HFFc6 (cell line): Measurements from ENCODE around the gene SLIT2. TPM values are rescaled to one million over a fixed set of nuclear protein-coding genes. Genes with fewer than 3 reads are reported as not detected.

Experiments used
- DNase-seq: peaks from one replicate; pipeline ENCODE4 v3.0.0-alpha.2; 2018
- H3K27ac Mint-ChIP-seq: 2 replicates; pipeline ENCODE4 v1.8.0; 2020; ENCODE audit warnings: mild to moderate bottlenecking, mixed read lengths
- H3K27me3 Mint-ChIP-seq: 2 replicates; pipeline ENCODE4 v1.8.0; 2021; ENCODE audit warnings: mild to moderate bottlenecking, moderate library complexity, mixed read lengths; ENCODE audit not compliant: insufficient read depth
- H3K36me3 Mint-ChIP-seq: 2 replicates; pipeline ENCODE4 v1.8.0; 2021; ENCODE audit warnings: low read depth, mixed read lengths
- H3K4me1 Mint-ChIP-seq: 2 replicates; pipeline ENCODE4 v1.8.0; 2020; ENCODE audit warnings: low read depth, mixed read lengths
- H3K4me3 Mint-ChIP-seq: 2 replicates; pipeline ENCODE4 v1.8.0; 2020; ENCODE audit warnings: mild to moderate bottlenecking, moderate library complexity, mixed read lengths
- H3K9me3 Mint-ChIP-seq: 2 replicates; pipeline ENCODE4 v1.8.0; 2020; ENCODE audit warnings: mild to moderate bottlenecking, mixed read lengths
- long read RNA-seq: library from polyadenylated mRNA; unstranded; transcript quantifications from one replicate; pipeline ENCODE4 v2.0.0, GENCODE V29; 2019
- total RNA-seq, 6 experiments: library from RNA; stranded (reverse); fragmentation: NEBNext Ultra II Directional; extraction: Animal tissue kit (Norgen Biotek cat#: 25700); gene quantifications; 2 replicates in 1 of 6; 3 replicates in 5 of 6; pipeline ENCODE4 v1.2.3, GENCODE V29; 2021
- TF ChIP-seq, protein P1 (sequence below): fragments of 200-600 bp; sonication (generic); IDR thresholded peaks from 2 replicates; pipeline ENCODE4 v1.5.0; 2021; ENCODE audit warnings: antibody characterized with exemption, mild to moderate bottlenecking

Gene SLIT2, protein sequence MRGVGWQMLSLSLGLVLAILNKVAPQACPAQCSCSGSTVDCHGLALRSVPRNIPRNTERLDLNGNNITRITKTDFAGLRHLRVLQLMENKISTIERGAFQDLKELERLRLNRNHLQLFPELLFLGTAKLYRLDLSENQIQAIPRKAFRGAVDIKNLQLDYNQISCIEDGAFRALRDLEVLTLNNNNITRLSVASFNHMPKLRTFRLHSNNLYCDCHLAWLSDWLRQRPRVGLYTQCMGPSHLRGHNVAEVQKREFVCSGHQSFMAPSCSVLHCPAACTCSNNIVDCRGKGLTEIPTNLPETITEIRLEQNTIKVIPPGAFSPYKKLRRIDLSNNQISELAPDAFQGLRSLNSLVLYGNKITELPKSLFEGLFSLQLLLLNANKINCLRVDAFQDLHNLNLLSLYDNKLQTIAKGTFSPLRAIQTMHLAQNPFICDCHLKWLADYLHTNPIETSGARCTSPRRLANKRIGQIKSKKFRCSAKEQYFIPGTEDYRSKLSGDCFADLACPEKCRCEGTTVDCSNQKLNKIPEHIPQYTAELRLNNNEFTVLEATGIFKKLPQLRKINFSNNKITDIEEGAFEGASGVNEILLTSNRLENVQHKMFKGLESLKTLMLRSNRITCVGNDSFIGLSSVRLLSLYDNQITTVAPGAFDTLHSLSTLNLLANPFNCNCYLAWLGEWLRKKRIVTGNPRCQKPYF (N-terminal part only)
- 100 to 1,000 TPM; 108 to 144 (median 131) TPM for total RNA-seq
- long read RNA-seq, full-length matches to known transcripts = 4 of 121 reads
- long read RNA-seq, partial matches to known transcripts = 35 of 121 reads
- long read RNA-seq, other reads (novel, unspliced or antisense) = 82 of 121 reads

DNA sequence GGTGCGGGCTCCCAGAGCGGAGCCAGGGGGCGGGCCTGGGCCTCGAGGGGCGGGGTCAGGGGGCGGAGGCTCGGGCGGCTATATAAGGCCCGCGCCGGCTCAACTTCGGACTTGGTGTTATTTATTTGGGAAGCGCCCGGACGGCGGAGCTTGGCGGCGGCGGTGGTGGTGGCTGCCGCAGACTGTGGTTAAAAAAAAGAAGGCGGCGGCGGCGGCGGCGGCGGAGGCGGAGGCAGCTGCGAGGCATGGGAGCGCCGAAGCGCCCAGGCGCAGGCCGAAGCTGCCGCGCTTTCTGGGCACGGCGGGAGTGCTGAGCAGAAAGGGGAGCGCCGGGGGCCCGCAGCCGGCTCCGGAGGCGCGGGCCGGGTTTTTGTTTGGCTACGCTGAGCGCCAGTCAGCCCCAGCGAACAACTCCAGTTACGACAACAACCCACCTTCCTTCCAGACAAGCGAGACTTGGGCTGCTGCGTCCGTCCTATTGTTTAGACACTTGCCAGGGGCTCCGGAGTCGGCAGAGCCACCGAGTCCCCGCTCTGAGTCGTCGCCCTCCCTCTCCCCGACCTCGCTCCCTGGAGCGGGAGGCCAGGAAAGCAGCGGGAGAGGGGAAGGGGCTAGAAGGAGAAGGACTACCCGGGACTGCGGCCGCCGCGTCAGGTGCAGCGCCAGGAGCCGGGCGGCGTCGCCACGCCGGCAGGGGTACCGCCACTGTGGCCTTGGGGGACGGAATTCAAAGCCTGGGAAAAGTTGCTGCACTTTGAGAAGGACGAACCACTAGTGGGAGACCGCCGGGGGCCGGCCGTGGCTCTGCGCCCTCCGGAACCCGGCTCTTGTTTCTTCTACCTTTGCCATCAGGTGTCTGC, at the start of gene SLIT2:
Gene SLIT2, plus strand, starts transcription at position 110 of the 860 bp plus-strand sequence. CDS start 1,911 bp downstream, outside the sequence.
- Mint-ChIP-seq H3K27ac (peak within 1 kb of the TSS; percentile 91), H3K9me3 (no peaks in the 10 kb centered on the region; the same call in 1 of the 2 replicates), H3K36me3 (peaks cover 37% of the 10 kb centered on the region), H3K27me3 (peaks cover 4% of the 10 kb centered on the region), H3K4me1 (peaks cover 63% of the 10 kb centered on the region), H3K4me3 (peak within 1 kb of the TSS; percentile 99)
- TF ChIP-seq, protein P1, sequence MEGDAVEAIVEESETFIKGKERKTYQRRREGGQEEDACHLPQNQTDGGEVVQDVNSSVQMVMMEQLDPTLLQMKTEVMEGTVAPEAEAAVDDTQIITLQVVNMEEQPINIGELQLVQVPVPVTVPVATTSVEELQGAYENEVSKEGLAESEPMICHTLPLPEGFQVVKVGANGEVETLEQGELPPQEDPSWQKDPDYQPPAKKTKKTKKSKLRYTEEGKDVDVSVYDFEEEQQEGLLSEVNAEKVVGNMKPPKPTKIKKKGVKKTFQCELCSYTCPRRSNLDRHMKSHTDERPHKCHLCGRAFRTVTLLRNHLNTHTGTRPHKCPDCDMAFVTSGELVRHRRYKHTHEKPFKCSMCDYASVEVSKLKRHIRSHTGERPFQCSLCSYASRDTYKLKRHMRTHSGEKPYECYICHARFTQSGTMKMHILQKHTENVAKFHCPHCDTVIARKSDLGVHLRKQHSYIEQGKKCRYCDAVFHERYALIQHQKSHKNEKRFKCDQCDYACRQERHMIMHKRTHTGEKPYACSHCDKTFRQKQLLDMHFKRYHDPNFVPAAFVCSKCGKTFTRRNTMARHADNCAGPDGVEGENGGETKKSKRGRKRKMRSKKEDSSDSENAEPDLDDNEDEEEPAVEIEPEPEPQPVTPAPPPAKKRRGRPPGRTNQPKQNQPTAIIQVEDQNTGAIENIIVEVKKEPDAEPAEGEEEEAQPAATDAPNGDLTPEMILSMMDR = peak; percentile 71
- peak; percentile 79 for DNase-seq

DNA sequence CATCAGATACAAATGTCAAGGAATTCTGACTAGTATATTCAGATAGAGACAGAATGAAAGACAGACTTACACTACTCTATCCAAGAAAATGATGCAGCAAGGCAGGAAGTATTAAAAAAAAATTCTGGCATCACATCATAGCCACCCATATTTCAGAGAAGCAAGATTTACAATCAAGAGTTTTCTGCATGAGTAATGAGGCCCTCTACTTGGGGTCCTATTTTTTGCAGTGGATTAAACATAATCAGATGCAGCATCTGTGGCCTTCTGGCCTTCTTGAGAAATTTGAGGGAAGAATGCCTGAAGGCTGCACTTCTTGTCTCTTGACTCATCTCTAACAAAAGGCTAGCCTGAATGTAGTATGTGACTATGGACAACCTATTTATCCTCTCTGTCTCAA, 48.2 kb upstream of the SLIT2 start:
- Mint-ChIP-seq H3K9me3 (no peaks in the 10 kb centered on the region), H3K27ac (peak overlapping the region; percentile 63), H3K27me3 (no peaks in the 10 kb centered on the region), H3K4me3 (peak overlapping the region; percentile 16; the same call in 1 of the 2 replicates), H3K36me3 (peaks cover 4% of the 10 kb centered on the region; the same call in 1 of the 2 replicates), H3K4me1 (peaks cover 36% of the 10 kb centered on the region)
- TF ChIP-seq, protein P1 = no peak
- DNase-seq = peak; percentile 96

DNA sequence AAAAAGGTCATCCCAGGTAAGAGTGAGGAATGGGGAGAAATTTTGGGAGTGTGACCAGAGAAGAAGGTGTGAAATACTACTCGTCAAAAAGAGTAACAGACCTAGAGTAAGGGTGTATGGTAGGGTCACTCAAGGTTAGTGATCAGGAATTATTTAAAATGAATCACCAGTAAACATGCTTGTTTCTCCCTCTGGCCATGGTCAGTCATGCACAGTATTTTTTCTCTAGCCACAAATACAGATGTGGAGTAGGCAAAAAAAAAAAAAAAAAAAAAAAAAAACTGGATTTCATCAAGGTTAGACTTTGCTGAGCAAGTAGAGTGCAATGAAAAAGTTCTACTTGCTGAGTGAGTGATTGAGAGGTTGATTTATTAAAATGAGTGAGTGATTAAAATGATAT, 34.2 kb upstream of the SLIT2 start:
- Mint-ChIP-seq H3K36me3 (peaks cover 28% of the 10 kb centered on the region), H3K27ac (no peak overlapping the region), H3K4me1 (peaks cover 49% of the 10 kb centered on the region), H3K4me3 (no peak overlapping the region), H3K27me3 (no peaks in the 10 kb centered on the region), H3K9me3 (peaks cover 4% of the 10 kb centered on the region)
- TF ChIP-seq, protein P1 = no peak
- DNase-seq = no peak

DNA sequence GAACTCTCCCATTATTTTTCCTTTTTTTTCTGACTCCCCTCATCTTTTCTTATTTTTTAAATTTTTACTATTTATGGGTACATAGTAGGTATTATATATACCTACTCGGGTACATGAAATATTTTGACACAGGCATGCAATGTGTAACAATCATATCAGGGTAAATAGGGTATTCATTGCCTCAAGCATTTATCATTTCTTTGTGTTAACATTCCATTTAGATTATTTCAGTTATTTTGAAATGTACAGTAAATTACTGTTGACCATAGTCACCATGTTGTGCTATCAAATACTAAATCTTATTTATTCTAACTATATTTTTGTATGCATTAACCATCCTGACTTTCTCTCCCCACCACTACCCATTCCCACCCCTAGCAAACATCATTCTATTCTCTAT, 33.8 kb upstream of the SLIT2 start:
- Mint-ChIP-seq H3K27me3 (no peaks in the 10 kb centered on the region), H3K4me3 (no peak overlapping the region), H3K27ac (no peak overlapping the region), H3K36me3 (peaks cover 32% of the 10 kb centered on the region), H3K4me1 (peaks cover 49% of the 10 kb centered on the region), H3K9me3 (peaks cover 9% of the 10 kb centered on the region)
- TF ChIP-seq, protein P1 = no peak
- DNase-seq = no peak

DNA sequence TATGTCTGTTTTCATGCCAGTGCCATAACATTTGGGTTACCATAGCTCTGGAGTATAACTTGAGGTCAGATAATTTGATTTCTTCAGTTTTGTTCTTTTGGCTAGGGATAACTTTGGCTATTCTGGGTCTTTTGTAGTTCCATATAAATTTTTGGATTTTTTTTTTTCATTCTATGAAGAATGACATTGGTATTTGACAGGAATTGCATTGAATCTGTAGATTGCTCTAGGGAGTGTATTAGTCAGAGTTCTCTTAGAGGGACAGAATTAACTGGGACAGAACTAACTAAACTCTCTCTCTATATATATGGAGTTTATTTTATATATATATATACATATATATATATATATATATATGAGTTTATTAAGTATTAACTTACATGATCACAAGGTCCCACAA, 32.2 kb upstream of the SLIT2 start:
- H3K36me3 Mint-ChIP-seq = peaks cover 48% of the 10 kb centered on the region
- peaks cover 49% of the 10 kb centered on the region for H3K4me1 Mint-ChIP-seq
- peak; percentile 11 for DNase-seq
- H3K9me3 Mint-ChIP-seq = peaks cover 20% of the 10 kb centered on the region
- H3K4me3 Mint-ChIP-seq = no peak overlapping the region
- H3K27ac Mint-ChIP-seq = peak overlapping the region; percentile 35
- TF ChIP-seq, protein P1 = no peak
- no peaks in the 10 kb centered on the region for H3K27me3 Mint-ChIP-seq
